Colon (tissue), 2 donors: Measurements from ENCODE around the gene TEX2.
"Not testable (repeated sequence)": the region's sequence is repeated elsewhere in the genome, so short reads cannot be mapped to it uniquely, and the experiment has no call there.

Source experiments
- FAIRE-seq: peaks from 2 replicates; lab custom pipeline; 2012; peaks lifted over from hg19 to GRCh38; lab: Jason Lieb, UNC
- donor health status: control.
- donor health status: control.

TEX2 gene

DNA sequence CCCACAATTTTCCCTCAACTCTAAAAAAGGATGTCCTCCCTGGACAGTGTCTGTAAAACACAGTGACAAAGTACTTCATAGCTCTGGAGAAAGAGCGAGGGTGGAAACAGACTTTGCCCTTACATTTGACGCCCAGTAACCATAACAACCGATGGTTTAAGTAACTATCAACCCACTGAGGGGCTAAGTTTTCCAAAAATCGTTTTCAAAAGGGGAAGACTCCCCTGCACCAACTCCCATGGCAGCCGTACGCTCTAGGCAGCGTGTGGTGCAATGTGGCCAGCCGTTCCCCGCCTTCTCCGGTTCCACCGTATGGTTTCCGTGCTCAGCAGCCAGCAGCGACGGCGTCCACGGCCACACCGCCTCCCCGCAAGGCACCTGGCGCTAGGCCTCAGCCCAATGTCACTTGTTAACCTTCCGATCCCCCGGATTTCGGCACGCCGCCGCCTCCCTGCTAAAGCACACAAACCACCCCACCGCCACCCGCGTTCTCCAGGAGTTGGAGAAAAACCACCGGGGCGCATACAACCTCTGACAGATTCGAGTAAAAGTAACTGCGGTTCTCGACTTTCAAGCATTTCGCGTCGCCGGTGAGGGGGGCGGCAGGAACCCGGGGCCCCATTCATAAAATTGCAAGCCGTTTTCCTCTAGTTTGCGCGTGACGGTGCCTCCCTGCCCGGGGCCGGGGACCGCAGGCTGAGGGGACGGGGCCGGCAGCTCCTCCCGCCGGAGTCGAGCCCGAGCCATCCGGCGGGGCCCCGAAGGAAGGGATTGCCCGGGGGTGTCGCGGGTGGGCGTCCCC lies 661 bp downstream of the TEX2 start:
- FAIRE-seq: no peak

DNA sequence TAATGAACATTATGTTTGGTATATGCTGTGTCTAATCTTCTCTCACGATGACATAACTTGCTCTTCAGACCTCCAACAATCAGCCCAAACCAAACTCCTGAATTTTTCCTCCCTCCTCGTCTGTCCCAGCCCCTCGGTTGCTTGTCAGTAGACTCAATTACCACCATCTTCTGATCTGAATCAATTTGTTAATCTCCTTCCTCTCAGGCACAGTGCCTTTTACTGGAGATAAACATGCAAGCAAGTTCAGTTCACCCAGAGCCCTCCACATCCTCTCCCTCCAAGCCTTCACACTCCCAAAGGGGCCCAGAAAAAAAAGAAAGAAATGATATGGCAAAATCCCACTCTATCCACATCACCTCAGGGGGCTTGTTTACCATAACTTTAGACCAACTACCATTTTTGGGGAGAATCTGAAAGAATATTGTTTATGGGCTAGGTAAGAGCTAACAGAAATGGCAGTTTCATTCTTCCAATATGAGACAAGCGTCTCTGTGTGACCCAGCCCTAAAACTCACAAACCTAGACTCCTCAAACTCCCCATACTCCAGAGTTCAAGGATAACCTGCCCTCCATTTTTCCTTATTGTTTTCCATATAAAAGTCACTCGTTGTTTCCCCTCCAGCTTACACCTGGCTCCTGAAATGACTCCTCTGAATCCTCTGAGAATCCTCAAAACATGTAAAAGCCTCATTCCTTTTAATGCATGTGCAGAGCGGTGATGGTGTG lies 1.5 kb downstream of the TEX2 start:
- FAIRE-seq: no peak

DNA sequence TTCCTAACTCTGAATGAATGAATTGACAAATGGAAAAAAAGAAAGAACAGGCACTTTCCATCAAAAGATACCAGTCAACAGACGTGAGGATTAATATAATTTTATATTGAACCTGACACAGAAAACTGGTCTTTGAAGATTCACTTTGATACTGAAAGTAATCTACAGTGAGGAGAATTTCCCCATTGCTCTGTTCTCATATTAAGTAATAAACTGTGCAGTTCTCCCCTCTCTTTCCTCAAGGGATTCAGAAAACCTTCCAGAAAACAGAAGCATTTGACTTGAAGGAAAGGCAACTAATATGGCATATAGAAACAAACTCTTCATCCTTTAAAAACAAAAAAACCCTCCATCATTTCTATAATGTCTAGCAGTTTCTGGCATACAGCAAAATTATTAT lies 2.2 kb downstream of the TEX2 start:
- FAIRE-seq: no peak

DNA sequence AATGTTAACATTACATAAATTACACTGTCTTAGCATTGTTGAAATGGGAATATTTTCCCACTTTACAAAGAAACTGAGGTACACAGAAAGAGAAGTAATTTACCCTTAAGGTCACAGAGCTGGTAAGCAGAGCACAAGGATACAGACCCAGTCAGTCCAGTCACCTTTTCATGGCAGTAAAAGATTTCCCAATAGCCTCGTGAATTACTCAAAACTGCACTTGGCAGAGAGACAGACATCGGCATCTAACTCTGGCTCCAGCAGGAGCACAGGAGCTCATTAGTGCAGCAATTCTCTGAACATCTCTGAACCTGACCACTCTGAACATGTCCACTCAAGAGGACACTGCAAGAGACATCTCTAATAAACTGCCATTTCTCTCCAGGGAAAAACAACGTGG lies 3.1 kb downstream of the TEX2 start:
- no peak for FAIRE-seq

DNA sequence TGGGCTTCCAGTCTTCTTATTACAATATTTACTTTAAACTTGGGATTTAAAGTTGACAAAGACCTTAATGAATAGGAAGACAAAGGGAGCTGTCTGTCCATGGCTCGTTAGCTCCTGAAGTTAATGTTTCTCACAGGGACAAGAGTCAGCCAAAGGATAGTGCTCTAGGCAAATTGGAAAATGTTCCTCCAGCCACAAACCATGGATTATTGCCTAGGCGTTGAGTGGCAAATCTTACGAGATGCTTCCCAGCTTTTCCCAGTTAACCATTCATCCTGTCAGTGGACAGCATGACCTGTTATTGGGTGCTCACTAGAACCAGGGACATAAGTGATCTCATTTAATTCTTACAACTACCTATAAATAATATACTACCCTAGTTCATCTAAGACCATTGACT lies 3.6 kb downstream of the TEX2 start:
- FAIRE-seq: no peak

DNA sequence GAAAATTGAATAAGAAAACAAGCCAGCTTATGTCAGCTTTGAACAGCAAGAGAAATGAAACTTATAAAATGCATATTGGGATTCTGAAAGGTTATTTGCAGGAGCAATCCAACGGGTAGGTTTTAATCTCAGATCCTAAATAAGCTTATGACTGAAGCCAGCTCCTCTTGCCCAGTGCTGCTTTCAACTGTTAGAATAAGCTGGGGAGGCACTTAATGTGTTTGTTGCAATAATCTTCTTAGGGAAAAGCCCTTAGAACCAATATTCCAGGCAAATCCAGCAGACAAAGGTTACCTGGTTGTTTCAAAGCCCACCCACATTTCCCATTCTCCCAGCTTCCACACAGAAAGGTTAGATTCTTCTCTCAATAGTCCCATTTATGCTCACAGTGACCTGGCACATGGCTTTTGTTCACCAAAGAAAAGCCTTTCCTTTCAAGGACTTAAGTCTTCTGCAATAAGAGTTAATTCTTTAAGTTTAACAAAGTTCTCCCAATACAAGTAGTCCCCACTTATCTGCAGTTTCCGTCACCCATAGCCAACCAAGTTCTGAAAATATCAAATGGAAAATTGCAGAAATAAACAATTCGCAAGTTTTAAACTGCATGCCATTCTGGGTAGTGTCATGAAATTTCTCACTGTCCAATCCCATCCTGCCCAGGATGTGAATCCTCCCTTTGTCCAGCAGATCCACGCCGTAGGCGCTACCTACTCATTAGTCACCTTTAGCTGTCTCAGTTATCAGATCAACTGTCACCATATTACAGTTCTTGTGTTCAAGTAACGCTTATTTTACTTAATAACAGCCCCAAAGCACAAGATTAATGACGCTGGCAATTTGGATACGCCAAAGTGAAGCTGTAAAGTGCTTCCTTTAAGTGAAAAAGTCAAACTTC lies 5.9 kb downstream of the TEX2 start:
- FAIRE-seq: no peak

DNA sequence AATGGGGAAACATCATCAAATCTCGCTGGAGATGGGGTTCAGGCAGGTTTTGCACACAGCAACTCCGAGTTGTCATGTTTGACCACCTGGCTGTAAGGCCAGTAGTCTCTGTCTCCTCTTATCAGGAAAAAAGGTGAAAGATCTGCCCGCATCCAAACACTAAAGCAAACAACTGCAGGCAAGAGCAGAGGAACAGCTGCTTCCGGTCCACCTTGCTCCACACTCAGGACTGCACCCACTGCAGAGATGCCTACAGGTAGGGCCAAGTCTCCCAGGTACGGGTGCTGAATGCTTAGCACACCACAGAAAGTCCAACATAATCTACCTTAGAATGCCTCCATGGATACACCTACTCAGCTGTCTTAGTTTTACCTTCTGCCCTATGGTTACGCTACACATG lies 7.3 kb downstream of the TEX2 start:
- no peak for FAIRE-seq

DNA sequence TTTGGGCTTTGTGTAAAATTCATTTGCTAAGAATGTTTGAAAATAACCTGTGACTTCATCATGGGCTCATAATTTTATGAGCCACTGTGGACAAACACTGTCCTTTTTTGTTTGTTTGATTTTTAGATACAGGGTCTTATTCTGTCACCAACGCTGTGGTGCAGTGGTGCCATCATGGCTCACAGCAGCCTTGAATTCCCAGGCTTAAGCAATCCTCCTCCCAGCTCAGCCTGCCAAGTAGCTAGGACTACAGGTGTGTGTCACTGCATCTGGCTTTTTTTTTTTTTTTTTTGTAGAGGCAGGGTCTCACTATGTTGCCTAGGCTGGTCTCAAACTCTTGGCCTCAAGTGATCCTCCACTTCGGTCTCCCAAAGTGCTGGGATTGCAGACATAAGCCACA lies 8.3 kb downstream of the TEX2 start:
- no peak for FAIRE-seq

DNA sequence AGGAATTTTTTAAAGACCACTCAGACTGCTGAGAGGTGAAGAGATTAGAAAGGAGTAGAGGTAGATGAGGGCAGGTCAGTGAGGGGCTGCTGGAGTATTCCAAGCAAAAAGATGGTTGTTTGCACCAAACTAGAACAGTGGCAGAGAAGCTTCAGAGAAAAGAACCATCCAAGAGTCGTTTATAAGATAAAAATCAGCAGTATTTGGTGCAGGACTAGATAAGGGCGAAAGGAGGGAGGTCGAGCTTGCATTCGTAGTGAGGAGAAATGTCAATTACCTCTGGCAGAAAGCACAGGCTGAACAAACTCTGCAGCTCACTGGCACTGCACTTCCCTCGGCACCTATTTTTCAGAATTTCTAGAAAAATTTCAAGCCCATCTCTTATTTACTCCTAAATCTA lies 9.6 kb downstream of the TEX2 start:
- FAIRE-seq: no peak

DNA sequence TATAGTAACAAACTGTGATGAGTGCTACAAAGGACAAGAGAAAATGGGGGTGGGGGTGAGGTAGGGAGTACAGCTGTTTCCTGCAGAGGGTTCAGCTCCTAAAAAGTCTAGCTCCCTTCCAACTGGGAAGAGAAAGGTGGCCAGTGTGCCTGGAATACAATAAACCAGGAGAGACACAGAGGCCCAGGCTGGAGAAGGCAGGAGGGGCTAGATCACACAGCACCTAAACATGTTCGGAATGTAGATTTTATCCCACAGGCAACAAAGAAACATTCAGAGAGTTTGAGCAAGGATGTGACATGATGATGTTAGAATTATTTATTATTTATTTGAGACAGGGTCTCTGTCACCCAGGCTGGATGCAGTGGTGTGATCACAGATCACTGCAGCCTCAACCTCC lies 10.2 kb downstream of the TEX2 start:
- FAIRE-seq: no peak

DNA sequence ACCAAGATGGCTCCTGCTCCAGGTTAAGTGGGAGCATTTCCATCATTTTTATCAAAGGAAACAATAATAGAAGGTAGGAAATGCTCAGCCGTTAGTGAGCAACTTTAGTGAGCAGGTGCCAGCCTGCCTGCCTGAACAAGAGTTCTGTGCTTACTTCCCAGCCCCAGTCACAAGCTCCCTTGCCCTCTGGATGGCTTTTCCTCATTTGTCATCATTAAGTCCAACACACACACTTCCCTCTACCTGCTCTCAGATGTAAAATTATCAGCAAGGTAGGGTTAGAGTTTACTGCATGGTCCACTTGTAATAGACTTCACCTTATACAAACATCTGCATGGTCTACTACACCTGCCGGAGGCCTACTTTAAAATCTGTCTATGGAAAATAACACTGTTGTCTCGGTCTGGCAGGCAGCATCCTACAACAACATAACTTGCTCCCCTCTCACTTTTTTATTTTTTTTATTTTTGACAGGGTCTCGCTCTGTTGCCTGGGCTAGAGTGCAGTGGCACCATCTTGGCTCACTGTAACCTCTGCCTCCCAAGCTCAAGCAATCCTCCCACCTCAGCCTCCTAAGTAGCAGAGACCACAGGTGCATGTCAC lies 12.7 kb downstream of the TEX2 start:
- FAIRE-seq: no peak

DNA sequence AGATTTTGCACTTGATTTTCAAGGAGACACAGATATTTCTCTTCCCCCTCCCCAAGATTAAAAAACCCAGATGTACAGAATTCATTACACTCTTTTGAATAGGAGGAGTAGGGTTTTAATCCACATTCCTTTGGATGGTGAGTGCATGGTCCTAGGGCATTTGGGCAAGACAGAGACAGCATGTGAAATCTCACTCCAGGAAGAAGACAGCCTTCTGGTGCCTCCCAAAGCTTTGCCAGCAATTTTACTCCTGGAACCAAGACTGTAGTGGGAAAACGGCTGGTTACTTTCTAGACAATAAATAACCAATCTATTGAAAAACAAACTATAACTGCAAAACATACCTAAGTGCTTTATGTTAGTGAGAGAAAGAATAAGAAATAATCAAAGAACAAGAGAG lies 15.2 kb downstream of the TEX2 start:
- FAIRE-seq: no peak

DNA sequence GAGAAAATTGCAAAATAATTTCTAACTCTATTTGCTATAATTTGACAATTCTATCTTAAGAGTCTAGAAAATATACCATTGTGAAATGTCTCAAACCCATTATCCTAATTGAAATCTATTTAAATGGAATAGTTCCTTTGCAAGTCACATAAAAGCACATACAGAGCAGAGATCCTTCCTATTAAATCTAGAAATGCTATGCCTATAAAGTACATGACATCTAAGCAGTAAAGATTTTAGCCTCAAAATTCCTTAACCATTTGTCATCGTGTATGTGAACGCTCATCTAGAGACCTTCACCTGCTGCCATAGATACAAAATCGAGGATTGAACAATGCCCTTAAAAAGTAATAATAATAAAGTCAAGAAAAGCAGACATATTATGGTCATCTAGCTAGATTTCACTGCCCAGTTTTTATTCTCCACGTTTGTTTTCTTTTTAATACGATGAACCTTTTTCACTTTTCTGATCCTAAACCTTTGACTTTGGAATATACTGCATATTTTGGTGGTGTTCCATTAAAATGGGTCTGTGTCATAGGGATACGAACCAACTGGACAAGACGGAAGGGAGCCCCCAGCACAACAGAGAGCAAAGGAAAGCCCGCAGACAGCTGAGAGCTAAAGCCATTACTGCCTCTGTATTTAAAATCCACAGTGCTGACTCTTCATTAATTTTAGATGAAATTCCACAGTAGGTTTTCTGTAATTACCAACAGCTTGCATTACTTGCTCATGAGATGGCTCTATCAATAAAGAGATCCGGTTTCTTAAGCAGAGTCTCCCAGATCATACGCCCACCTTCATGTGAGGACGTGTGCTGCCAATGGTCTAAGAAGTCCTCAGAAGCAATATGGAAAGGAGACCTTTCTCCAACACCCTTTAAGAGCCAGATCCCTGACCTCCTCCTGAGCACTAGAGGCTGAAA lies 17.6 kb downstream of the TEX2 start:
- no peak for FAIRE-seq

DNA sequence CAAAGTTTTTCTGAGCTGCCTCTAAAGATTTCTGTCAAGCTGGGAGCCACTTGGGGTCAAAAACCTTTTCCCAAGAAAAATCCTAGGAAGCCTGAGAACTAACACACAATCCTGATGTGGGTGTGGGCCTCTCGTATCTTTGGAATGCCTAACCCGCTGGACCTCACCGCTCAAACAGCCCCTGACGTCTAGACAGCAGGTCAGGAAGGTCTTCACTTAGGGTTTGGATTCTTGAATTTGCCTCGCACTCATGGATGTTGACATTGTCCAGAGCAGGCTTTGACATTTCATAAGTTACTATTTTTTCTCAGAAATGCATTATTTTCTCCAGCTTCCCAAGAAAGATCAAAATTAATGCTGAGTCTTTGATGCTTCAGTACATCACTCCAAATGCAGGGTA lies 18.9 kb downstream of the TEX2 start:
- no peak for FAIRE-seq

DNA sequence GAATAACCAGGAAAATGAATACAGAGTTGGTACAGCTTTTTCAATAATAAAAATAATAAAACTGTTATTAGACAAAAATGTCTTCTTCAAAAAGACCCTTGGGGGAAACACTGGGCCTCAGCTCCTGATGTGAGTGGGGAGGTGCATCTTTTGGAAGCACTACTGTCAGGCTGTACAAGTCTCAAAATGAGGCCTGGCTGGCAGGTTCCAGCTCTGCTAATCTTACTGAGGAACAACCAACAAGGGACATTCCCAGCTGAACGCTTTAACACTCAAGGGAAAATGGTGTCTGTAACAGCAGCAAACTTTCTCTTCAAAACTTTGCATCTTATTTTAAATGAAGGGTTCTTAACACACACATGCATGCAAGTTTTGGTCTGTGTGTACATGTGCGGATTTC lies 19.7 kb downstream of the TEX2 start:
- FAIRE-seq: no peak

DNA sequence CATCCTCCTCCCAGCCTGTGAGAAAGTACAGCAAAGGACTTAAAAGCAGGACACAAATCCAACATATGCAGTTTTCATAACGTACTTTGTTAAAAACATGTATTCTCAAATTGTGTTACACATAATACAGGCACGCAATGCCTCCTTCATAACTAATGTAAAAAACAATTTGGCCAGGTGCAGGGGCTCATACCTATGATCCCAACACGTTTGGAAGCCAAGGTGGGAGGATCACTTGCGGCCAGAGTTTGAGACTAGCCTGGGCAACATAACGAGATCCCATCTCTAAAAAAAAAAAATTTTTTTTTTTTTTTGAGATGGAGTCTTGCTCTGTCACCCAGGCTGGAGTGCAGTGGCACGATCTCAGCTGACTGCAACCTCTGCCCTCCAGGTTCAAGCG lies 20.4 kb downstream of the TEX2 start:
- FAIRE-seq: no peak

DNA sequence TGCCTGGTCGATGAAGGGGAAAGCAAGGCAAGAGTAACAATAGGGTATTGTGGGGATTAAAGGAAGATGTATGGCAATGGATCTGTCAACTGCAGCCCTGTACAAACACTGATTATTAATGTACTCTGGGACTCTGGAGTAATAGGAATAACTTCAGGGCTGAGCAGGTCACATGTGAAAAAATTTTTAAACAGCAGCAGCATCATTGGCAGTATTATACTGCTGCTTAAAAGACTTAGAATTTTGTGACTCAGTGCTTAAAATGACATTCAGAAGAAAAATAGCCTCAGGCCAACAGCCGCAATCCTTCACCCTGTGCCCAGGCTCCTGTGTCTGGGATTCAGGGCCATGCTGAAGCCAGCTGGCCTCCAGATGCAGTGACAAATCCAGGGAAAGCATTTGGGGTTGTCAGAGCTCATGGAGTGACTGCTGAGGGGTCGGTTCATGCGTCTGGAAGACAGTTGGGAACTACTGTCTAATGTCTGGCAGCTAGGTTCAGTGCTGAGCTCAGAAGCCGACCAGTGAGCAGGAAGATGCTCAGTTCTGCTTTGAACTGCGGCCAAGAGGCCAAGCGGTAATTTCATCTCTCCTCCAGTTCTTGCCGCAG lies 22.2 kb downstream of the TEX2 start:
- no peak for FAIRE-seq

DNA sequence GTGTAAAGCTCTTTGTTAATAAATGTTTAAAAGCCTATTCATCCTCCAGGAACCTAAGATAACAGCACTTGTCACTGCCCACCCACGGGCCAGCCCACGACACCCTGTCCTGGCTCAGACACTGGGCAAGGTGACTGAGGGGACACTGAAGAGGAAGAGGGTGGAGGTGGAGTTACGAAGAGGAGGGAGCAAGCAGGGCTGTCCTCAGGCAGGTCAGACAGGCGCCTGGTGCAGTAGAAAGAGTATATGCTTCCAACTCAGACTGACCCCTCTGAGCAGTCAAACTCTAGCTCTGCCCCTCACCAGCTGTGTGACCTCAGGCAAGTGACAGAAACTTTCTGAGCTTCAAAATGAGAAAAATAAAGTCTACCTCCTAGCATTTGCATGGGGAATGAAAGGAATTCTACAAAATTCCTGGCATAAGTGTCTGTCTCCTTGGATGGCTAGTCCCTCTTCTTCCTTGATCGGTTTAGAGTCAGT lies 22.8 kb downstream of the TEX2 start:
- FAIRE-seq: no peak

DNA sequence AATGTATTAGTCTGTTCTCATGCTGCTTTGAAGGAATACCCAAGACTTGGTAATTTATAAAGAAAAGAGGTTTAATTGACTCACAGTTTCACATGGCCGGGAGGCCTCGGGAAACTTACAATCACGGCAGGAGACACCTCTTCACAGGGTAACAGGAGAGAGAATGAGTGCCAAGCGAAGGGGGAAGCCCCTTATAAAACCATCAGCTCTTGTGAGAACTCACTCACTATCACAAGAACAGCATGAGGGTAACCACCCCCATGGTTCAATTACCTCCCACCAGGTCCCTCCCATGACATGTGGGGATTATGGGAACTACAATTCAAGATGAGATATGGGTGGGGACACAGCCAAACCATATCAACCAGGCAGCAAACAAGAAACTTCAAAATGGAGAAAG lies 24.6 kb downstream of the TEX2 start:
- FAIRE-seq: not testable (repeated sequence)

DNA sequence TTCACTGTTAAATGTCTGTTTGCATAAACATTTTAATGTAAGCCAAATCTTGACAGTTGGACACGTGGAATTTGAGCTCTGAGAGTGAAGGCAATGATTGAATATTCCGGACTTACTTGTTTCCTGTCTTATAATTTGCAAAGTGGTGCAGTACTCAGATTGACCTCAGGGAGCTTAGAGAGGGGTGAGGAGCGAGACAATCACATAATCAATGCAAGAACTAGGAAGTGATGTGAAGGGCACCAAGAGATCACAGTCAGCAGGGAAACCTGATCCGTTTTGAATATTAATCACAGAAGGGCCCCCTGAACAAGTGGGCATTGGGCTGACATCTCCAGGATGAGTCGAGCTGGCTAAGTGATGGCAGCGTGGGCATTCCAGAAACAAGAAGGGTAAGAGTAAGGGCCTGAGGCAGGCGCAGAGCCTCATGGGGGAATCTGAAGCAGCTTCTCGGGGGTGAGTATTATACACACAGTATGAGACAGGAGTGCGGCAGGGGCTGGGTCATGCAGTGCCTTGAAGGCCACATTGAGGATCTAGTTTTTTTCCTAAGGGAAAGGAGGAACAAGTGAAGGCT lies 26.1 kb downstream of the TEX2 start:
- FAIRE-seq: no peak
